Stimulated activated CD4-positive, alpha-beta T cell treated with anti-CD3 and anti-CD28 coated beads, Interleukin-2, amount 100 ng/mL, for 48 hours (primary cell): ENCODE measurements around the gene DCAF8L2.
"Not testable (repeated sequence)": the region's sequence is repeated elsewhere in the genome, so short reads cannot be mapped to it uniquely, and the experiment has no call there.

Experiments used
- DNase-seq, 2 donors: peaks; one replicate each; pipeline ENCODE4 v3.0.0-alpha.2; 2020

DCAF8L2 gene

DNA sequence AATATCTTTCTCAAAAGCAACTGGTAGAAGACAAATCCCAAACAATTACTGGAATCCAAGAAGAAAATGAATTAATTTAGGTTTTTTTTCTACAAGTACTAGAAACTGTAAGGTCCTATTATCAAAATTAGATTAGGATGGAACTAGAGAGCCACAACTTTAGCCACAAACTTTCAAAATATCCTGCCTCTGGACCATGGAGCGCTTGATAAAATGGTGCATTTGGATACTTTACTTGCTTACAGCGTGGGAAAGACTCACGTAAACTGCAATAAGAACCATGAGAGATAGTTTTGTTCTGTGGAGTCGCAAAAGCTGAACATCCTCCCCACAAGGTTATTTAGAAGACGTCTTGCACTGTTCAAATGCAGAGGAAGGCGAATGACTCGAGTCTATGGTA, at the start of gene DCAF8L2:
Gene DCAF8L2, plus strand, starts transcription at position 301 of the 400 bp plus-strand sequence. CDS start 156,552 bp downstream, outside the sequence.
- DNase-seq: no peak

DNA sequence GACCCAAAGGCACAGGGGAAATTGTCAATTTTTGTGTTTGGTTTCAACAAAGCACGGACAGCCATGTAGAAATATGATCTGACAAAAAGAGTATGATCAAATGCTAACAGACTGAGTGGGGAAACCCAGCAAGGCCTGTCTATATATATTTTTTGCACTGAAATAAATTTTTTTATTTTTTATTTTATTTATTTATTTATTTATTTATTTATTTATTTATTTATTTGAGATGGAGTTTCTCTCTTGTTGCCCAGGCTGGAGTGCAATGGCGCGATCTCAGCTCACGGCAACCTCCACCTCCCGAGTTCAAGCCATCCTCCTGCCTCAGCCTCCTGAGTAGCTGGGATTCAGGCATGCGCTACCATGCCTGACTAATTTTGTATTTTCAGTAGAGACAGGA, 49.0 kb upstream of the DCAF8L2 start:
- not testable (repeated sequence) for DNase-seq

DNA sequence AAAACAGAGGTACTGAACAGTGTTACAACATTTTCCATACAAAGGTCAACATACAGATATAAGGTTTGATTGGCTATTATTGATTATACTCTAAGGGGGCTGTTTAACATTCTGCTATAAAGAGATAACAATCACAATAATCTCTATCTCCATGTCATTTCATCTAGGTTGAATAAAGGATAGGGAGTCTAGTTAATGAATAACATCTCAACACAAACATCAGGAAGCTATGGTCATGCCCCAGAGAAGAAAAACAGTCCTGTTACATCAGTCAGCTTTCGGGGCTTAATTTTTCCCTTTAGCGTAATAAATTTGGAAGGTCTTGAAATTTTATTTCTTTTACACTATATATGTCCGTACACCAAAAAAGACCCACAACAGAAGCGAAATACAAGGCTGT, 41.5 kb upstream of the DCAF8L2 start:
- DNase-seq: no peak

DNA sequence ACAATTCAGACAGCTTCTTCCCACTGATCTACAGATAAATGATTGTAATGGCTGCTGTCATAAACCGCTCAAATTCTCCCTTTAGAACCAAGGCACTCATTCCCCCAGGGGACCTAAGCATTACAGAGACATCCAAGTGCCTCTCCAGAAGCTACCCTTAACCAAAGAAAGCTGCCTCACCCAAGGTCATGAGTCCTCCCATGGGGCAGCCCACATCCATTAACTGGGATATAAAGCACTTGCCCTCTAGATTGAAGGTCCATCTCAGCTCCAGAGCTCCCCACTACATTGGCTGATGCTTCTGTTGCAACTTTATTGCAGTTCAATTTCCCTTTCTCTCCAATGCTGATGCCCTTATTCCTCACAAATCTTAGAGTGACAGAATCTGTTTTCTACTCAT, 40.5 kb upstream of the DCAF8L2 start:
- DNase-seq: no peak

DNA sequence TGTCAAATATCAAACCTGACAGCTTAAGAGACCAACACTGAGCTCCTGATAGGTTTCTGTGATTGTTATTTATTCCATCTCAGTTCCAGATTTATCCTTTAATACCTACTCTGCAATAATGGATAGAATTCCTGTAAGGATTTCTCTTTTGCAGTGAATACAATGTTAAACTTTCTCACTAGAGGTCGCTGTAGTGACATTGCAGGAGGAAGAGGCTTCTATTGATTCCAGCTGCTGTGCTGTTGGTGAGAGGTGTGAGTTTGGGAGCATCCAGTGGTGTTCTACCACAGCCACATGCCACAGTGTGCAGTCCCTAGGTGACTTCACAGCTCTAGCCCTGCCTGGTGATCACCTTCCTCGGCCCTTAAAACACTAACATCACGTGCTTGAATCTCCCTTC, 34.6 kb upstream of the DCAF8L2 start:
- no peak for DNase-seq

DNA sequence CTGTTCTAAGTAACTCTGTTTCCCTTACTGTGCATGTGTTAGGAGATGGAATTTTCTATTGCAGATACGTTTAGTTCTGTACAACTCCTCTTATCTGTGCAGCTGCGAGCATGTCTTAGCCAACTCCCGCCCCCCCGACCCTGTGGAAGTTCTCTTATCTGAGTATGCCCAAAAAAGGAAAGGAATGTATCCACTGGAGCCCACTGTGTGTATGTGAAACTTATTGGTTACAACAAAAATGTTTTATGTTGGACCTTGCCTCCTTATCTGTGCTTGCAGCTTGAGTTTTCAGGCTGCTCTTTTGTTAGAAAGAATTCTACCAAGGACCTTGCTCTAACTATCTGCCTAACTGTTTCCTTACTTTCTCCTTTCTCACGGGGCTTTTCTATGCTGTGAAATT, 24.2 kb upstream of the DCAF8L2 start:
- no peak for DNase-seq

DNA sequence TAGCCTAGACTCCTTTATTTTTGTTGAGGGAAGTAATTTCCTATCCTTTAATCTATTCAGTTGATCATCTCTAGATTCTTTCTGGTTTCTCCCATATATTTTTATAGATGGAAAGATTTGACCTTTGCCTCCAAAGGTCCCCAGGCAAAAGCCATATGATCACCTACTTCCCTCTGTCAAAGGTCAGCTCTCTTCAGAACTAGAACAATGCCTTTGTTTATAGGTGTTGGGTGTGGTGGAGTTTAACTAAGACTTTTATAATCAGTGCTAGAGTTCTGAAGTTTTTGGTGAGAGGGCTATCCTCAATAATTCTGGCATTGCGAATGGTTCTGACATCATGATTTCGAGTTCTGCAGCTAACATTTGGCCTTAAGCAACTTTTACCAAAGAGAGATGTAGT, 19.0 kb upstream of the DCAF8L2 start:
- DNase-seq: no peak

DNA sequence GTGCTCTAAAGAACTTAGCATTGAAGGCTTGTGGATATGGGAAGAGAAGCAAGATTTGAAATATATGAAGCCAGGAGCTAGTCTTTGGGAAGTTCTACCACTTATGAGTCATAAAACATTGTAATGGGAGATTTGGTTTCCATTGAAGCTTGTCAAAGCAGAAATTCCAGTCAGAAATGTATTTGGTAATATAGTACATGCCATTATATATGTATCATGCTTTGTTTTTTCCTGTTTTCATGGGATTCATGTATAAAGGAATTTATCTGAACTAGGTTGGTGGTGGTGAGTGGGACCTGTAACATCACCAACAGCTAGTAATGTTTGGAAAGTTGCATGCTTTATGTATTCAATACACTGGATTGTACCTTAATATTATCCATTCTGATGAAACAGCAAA, 14.6 kb upstream of the DCAF8L2 start:
- DNase-seq: no peak

DNA sequence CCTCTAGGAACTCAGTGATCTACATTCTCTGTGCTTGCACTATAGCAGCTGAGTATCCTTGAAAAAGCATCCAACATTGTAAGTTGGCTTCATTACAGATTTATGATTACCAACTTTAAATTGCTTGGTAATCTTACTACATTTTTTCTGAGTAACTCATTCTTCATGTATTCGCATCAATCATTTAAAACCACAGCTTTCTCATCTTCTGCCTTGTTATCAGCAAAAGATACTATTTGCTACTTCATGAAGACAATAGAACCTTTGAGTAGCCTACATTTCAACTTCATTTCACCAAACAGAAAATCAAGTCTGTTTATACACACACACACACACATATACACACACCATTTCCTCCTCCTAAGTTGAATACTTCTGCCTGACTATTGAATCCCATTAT, 6.2 kb upstream of the DCAF8L2 start:
- no peak for DNase-seq

DNA sequence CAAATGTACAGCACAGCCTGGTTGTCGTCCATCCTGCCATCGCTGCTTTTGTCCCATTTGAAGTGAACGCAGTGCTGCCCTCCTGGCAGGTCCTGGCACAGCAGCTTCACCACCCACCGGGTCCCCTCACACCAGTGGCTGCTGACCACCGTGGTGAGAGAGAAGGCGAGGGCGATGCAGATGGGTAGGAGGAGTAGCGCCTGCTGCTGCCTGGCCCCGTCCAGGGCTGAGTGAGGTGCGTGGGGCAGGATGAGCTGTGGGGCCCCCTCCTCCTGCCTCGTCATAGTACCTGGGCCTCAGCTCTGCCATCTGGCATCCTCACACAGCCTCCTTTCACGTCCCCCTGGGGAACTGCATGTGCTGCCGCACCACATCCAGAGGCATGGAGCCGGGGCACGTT, 1.8 kb downstream of the DCAF8L2 start:
- DNase-seq: no peak

DNA sequence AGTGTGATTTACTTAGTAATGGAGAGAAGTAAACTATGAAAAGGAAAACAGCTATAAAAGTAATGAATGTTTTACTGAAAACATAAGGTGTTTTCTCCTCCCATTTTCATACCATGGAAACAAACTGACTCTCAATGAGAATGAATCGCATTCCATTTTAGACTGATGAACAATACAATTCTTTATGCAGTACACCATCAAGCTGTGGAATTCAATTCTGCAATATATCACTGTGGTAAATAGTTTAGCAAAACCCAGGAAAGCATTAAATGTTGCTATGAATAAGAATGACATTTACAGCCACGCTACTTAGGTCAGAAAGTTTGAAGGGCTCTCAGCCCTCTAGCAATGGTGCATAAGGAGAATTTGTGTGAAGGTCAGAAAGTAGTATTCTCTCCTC, 7.4 kb downstream of the DCAF8L2 start:
- DNase-seq: no peak

DNA sequence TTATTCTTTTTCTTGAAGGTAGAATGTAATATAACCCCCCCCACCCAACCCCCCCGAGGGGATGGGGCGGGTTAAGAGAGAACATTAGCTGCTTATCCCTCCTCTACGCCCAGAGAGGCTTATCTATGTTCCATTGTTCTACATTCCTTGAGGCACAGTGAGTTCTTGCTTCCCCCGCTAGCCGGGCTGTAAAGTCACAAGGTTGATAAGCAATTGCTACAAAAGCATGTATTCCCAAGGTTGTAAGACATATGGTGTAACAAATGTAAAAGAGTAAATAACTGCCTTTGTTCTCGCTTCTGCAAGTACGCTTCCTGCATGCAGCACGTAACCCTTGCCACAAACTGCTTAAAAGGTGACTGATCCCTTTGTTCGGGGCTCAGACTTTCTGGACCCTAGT, 8.2 kb downstream of the DCAF8L2 start:
- no peak for DNase-seq

DNA sequence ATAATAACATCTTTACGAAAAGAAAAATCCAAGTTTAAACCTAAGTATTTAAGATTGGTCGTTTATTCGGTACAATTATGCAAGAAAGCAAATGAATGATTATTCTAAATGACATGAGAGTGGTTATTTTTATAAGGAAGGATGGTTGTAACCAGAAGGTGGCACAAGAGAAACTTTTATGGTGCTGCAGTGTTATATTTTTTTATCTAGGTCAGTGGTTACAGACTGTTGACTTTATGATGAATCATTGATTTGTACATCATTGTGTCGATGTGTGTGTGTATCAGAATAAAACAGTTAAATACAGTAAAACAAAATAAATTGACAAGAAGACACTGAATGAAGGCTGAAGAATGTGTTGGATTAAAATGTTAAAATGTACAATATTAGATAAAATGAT, 9.8 kb downstream of the DCAF8L2 start:
- no peak for DNase-seq

DNA sequence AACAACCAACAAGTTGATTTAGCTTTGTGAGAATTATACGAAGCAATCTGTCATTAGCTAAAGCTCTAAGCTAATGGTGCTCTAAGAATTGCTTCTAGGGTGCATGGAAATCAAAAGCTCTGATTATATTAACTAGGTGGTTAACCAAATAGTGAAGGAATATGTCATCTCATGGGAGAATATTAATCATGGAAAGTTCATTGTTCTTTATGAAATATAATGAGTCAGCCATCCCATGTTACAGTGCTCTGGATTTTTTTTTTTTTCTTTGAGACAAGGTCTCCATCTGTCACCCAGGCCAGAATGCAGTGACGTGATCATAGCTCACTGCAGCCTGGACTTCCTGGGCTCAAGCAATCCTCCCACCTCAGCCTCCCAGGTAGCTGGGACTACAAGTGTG, 10.5 kb downstream of the DCAF8L2 start:
- no peak for DNase-seq

DNA sequence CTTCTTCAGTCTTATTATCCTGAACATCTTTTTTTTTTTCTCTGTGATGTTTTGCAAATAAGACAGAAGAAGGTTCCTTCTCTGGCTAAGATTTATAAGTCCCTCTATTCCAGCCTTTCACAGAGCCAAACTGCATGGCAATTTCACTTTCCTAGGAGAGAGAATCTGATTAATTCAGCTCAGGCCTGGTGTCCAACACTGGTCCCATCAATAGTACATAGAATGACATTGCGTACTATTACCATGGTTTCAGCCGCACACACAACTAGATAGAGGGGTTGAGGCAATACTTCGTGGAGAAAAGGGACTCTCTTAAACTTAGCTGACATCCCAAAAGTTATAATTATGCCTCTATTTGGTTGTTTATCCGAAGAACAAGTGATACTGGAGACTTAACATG, 18.5 kb downstream of the DCAF8L2 start:
- no peak for DNase-seq

DNA sequence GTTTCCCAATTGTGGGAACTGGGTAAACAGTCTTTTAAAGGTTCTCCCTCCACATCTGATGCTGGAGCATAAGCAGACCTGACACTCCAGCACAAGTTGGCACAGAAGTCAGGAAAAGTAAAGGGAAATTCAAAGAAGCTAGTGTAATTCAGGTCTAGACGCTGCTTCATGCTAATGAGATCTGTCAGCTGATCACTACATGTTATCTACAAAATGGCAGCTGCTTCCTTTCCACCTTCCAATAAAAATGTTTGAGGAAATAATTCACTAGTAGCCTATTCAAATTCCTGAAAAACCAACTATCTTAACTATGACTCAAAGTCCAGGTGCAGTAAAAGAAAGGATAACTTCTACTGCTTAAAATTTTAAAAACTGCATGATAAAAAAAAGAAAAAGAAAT, 29.3 kb downstream of the DCAF8L2 start:
- no peak for DNase-seq

DNA sequence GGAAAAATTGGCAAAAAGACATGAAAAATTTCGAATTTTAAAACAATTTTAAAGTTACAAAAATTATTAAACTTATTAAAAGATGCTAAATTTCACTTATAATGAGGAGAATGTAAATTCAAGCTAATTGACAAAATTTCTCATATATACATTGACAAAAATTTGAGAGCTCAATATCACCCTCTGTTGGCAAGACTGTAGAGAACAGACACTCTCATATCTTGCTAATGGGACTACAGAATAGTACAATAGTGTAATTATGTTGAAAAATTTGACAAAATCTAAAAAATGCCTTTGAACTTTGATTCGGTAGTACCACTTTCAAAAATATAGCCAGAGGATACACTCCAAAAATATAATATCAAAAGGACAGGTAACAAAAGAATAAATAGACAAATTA, 29.8 kb downstream of the DCAF8L2 start:
- no peak for DNase-seq

DNA sequence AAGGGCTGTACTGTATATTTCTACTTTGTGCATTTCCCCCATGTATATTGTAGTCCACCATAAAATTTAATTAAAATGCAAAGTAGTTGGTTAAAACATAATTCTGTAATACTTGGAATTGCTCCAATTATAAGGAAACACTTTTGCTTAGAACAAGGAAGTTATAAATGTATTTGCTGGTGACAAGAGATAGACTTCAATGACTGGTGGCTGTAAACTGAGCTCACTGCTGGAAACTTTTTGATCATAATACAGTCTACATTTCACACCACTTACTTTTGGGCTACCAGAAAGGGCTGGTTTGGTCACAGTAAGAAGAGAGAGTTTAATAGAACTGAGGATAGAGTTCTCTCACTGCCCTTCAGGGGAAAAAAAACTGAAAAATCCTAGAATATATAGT, 32.7 kb downstream of the DCAF8L2 start:
- no peak for DNase-seq

DNA sequence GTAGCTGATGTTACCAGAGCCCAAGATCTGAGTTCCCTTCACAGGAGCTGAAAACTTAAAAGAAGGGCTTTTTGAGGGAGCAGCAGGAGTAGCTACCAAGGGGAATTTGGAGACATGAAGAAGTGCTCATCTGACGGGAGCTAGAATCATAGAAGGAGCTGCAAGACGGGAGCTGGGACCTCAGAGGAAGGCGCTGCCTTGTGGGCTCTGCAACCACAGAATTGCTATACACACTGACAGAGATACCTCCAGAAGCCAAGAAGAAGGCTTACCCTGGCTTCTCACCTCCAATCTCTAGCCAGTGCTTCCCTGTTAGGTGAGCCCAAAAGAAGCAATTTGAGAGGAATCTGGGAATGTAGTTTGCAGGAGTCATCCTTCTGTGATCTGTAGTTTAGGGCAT, 35.9 kb downstream of the DCAF8L2 start:
- DNase-seq: no peak

DNA sequence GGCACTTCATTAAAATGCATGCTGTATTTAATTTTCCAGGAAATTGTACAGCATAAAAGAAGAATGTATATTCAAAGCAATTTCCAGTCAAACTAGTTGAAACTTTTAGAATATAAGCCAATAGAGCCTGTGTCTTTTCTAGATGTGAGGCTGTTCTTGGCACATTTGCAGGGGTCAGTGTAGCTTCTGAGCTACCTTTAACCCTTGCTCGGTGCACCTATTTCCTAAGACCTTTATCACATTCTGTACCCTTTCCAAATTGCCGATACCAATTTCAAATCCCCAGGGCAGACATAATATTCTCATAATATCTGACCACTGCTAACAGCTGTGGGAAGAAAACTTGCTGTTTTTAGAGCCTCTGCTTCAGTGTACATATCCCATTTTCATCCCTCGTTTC, 43.2 kb downstream of the DCAF8L2 start:
- DNase-seq: no peak

DNA sequence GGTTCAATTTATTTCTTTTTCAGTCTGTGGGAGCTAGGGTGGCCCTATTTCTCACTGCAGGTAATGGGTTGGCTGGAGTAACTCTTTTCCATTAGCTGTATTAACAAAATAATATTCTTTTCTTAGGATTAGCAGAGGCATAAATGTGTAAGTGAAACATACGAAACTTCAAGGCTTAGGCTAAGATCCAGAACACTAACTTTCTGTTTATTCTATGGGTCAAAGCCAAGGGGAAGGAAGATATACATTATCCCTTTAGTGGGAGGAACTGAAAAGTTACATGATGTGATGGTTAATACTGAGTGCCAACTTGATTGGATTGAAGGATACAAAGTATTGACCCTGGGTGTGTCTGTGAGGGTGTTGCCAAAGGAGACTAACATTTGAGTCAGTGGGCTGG, 66.4 kb downstream of the DCAF8L2 start:
- DNase-seq: no peak

DNA sequence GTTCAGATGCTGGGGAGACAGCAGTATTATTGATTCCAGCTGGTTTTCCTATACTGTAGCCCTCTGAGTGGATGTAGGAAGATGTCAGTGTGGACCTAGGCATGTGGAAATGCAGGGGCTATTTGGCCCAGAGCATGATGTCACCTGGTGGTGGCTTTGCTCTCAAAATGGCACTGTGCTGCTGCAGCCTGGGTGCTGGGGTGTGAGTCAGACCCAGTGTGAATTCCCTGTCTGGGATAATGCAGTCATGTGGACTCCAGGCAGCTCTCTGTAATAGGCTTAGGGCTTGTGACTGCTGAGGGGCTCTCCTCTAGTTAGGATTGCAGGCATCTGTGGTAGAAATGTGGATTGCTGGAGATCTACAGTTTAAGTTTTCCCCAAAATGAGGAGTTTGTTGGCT, 70.7 kb downstream of the DCAF8L2 start:
- DNase-seq: no peak

DNA sequence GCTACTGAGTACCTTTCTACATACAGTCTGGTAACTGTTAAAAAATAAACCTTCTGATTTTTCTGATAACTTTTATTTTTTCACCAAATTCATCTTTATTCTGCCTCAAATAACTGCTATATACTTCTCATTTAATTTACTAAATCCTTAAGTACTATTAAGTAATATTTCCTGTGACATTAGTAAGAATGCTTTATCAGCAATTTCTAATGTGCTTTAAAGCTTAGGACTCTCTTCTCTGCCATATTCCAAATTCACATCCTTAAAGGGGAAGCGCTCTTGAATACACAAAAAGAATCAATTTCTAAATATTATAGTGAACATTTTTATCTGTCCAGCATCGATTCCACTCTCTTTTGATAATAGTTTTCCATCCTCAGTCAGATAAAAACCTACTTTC, 81.1 kb downstream of the DCAF8L2 start:
- DNase-seq: no peak

DNA sequence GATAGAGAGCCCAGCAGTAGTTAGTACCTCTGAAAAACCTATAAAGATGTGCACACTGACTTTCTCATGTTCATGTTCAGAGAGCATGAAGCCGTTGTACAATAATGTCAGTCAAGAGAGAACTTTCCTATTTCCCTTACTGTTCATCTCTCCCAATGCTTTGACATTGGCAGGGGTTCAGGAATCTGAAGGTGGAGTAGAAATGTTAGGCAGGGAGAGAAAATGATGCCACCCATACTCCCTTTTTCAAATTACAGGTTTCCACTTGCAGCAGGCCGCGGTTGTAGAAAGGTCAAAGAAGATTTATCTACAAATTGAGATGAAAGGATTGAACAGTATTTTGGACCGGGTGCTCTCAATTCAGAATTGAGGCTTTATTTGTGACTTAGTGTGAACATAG, 84.3 kb downstream of the DCAF8L2 start:
- no peak for DNase-seq

DNA sequence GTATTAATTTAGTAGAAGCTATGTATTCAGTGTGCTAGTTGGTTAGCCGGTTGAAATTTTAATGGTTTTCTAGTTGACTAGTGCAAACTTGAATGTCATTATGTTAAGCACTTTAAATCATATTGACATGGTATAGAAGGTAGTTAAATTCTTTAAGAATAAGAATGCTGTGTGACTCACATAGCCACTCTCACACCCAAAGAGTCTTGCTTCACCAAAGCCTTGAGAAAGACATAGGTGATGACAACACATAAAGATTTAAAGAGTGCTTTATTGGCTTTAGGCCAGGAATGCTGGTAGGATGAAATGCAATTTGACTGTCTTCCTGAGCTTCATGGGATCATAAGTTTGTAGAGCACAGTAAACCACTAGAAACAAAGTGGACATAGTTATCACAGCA, 85.3 kb downstream of the DCAF8L2 start:
- no peak for DNase-seq

DNA sequence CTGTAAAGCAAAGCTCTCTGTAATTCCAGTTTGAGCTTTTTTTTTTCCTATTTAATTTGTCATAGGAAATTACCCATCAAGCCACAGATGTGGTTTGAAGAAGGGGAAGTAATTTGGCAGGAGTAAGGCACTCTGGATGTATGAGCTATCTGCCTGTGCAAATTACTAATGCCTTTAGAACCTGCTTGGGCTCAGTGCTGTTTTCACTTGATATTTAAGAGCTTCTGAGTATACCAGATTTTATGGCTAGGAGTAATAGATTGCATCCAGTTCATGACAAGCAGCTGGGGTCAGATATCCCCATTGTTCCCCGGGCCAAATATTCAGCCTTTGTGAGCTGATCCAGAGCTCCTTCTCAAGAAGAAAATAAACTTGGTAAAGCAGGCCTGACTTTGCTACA, 89.1 kb downstream of the DCAF8L2 start:
- DNase-seq: no peak
